Measurements from ENCODE around the gene C12orf57. TPM values are rescaled to one million over a fixed set of nuclear protein-coding genes. Genes with fewer than 3 reads are reported as not detected.

Gene C12orf57
- total and polyA plus RNA-seq, 2 of the 13 experiments (the other 11 are each of a cell fraction or from before 2014, with no cell fraction given) = 84.0 to 287 TPM

- WGBS (ENCODE audit: low lambda C conversion rate) = 14% methylated on average over 11 of the region's 48 CpGs
- no peaks in the 10 kb centered on the region for H3K79me2 ChIP-seq (ENCODE audit: insufficient read depth, low read length)
- intact Hi-C loops (cut with micrococcal nuclease; ENCODE audit: unreplicated experiment) (loop anchor here (1.0 kb wide), 1 partner anchor 148 kb away; the partner anchor contains the start of gene C1R), in situ Hi-C loops (cut with HindIII; ENCODE audit: extremely low pct_ligation_motif_present, low pct_unique_long_range_greater_than_20kb) (loop anchor here (10.0 kb wide), 1 partner anchor 170 kb away; no protein-coding TSS in a partner anchor)
- peak overlapping the region; percentile 54 to 79 (median 73) for H3K4me3 ChIP-seq (replicated peaks in 1 of 3; ENCODE audit: insufficient read depth in 1 of 3, low read depth in 2 of 3, low read length in 3 of 3)
- ATAC-seq (peak; percentile 58), DNase-seq (ENCODE audit: low spot score) (peak; percentile 90), FAIRE-seq (peak; percentile 92)
- CTCF ChIA-PET (ENCODE audit: low intra/inter-chr PET ratio, low total read pairs) = interaction anchor here (0.8 to 2.2 kb wide), 8 partner anchors 17 to 169 kb away, joined by 3 to 15 read pairs (median 4); partner anchors contain the start of genes C1RL and LPCAT3
- peaks cover 0 to 4% of the 10 kb centered on the region in 2 experiments; a peak in 1 of 5 replicates for H3K36me3 ChIP-seq (replicated peaks in 1 of 2; ENCODE audit: control insufficient read depth in 1 of 2, insufficient read depth in 2 of 2, low read length in 2 of 2)
- peak overlapping the region; percentile 82 for H3K9ac ChIP-seq (ENCODE audit: insufficient read depth, low read depth, low read length)
- no peak overlapping the region for H2AFZ ChIP-seq (ENCODE audit: low read length)
- peak overlapping the region; percentile 92 for H3K4me2 ChIP-seq (ENCODE audit: low read depth, low read length)
- POLR2A ChIA-PET = interaction anchor here (0.6 to 5.2 kb wide), 51 partner anchors 10 to 410 kb away, joined by 3 to 180 read pairs (median 6); partner anchors contain the start of genes ATN1, C1R, C1RL and C1S
- H4K20me1 ChIP-seq (ENCODE audit: insufficient read depth, low read length) = no peaks in the 10 kb centered on the region
- H3K9me3 ChIP-seq (ENCODE audit: low read length) = no peaks in the 10 kb centered on the region
- no peaks in the 10 kb centered on the region for H3K27me3 ChIP-seq (ENCODE audit: control insufficient read depth in 1 of 2, insufficient read depth in 2 of 2, low read length in 2 of 2)
- H3K27ac ChIP-seq (ENCODE audit: extremely low read length, insufficient read depth, low read length) = peak overlapping the region; percentile 98
- BruUV-seq (replicated peaks) = no TSS peak
- peaks cover 38% of the 10 kb centered on the region for H3K4me1 ChIP-seq (ENCODE audit: insufficient read depth, low read length)
- TF ChIP-seq ZFP41 (CRISPR knock-in tag; IDR thresholded peaks at IDR 0.05; ENCODE audit: borderline replicate concordance) (no peak), BRD4 (CRISPR knock-in tag; IDR thresholded peaks at IDR 0.05) (peak; percentile 72), FOXA3 (CRISPR knock-in tag; IDR thresholded peaks at IDR 0.05) (0 out of 2 replicates have a peak, but pooled peaks have one; percentile 11), DMTF1 (CRISPR knock-in tag; IDR thresholded peaks at IDR 0.05) (no peak), ATM (IDR thresholded peaks at IDR 0.05; ENCODE audit: borderline replicate concordance) (no peak), ZBTB25 (CRISPR knock-in tag; IDR thresholded peaks at IDR 0.05) (0 out of 2 replicates have a peak, but pooled peaks have one; percentile 56), ZKSCAN8 (CRISPR knock-in tag; IDR thresholded peaks at IDR 0.05; ENCODE audit: borderline replicate concordance) (no peak), FOXP4 (CRISPR knock-in tag; IDR thresholded peaks at IDR 0.05) (peak; percentile 60; the same call in 1 of the 2 replicates), NFIB (CRISPR knock-in tag; IDR thresholded peaks at IDR 0.05; ENCODE audit: borderline replicate concordance) (peak; percentile 59; the same call in 1 of the 2 replicates), MIER2 (CRISPR knock-in tag; IDR thresholded peaks at IDR 0.05) (no peak), KAT8 (CRISPR knock-in tag; IDR thresholded peaks at IDR 0.05) (0 out of 2 replicates have a peak, but pooled peaks have one; percentile 45), CCDC6 (CRISPR knock-in tag; IDR thresholded peaks at IDR 0.05) (no peak), ZNF597 (CRISPR knock-in tag; IDR thresholded peaks at IDR 0.05) (no peak), SKI (IDR thresholded peaks at IDR 0.05; ENCODE audit: partially characterized antibody) (peak; percentile 25), CEBPG (CRISPR knock-in tag; IDR thresholded peaks at IDR 0.05) (0 out of 2 replicates have a peak, but pooled peaks have one; percentile 3), RFX3 (CRISPR knock-in tag; IDR thresholded peaks at IDR 0.05) (no peak), RBFOX2 (IDR thresholded peaks at IDR 0.05; ENCODE audit: low read depth, low read length) (no peak)
These were observed 762 bp downstream of the C12orf57 start for GRCh38 chr12:6944381-6945186.
